ENCODE measurements around the gene MARVELD2.

DNA sequence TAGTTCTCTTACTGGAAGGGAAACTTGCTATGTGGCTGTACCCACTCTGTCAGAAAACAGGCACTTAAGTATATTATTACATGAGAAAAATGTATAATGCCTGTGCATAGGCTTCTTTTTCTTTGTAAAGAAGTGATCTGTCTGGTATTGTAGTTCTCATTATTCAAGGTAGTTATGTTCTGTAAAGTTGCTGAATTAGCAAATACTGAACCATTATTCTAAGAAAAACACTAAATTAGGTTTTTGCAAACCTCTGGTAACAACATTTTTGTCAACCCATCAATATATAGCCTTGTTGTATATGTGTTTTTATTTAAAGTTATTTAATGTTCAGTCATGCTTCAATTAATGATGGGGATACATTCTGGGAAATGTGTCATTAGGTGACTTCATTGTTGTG, 36.5 kb upstream of the MARVELD2 start:
- TF ChIP-seq RAD21 (CRISPR knock-in tag; IDR thresholded peaks at IDR 0.05) (no peak), TAF15 (IDR thresholded peaks at IDR 0.05; ENCODE audit: low read depth, low read length, poor library complexity, severe bottlenecking) (no peak), PCBP1 (IDR thresholded peaks at IDR 0.05; ENCODE audit: borderline replicate concordance, low read depth, low read length) (no peak), ZNF501 (CRISPR knock-in tag; IDR thresholded peaks at IDR 0.05) (no peak), NRL (CRISPR knock-in tag; IDR thresholded peaks at IDR 0.05; ENCODE audit: borderline replicate concordance) (no peak), BHLHE40 (IDR thresholded peaks at IDR 0.05; ENCODE audit: low read length) (no peak), U2AF1 (optimal IDR thresholded peaks at IDR 0.05; ENCODE audit: low read depth, low read length) (no peak), NPAS2 (CRISPR knock-in tag; IDR thresholded peaks at IDR 0.05; ENCODE audit: borderline replicate concordance) (no peak)
- TF ChIP-seq, protein P1, sequence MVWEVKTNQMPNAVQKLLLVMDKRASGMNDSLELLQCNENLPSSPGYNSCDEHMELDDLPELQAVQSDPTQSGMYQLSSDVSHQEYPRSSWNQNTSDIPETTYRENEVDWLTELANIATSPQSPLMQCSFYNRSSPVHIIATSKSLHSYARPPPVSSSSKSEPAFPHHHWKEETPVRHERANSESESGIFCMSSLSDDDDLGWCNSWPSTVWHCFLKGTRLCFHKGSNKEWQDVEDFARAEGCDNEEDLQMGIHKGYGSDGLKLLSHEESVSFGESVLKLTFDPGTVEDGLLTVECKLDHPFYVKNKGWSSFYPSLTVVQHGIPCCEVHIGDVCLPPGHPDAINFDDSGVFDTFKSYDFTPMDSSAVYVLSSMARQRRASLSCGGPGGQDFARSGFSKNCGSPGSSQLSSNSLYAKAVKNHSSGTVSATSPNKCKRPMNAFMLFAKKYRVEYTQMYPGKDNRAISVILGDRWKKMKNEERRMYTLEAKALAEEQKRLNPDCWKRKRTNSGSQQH (CRISPR knock-in tag; IDR thresholded peaks at IDR 0.05; ENCODE audit: low read depth): no peak
- TF ChIP-seq, protein P2, sequence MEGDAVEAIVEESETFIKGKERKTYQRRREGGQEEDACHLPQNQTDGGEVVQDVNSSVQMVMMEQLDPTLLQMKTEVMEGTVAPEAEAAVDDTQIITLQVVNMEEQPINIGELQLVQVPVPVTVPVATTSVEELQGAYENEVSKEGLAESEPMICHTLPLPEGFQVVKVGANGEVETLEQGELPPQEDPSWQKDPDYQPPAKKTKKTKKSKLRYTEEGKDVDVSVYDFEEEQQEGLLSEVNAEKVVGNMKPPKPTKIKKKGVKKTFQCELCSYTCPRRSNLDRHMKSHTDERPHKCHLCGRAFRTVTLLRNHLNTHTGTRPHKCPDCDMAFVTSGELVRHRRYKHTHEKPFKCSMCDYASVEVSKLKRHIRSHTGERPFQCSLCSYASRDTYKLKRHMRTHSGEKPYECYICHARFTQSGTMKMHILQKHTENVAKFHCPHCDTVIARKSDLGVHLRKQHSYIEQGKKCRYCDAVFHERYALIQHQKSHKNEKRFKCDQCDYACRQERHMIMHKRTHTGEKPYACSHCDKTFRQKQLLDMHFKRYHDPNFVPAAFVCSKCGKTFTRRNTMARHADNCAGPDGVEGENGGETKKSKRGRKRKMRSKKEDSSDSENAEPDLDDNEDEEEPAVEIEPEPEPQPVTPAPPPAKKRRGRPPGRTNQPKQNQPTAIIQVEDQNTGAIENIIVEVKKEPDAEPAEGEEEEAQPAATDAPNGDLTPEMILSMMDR (CRISPR knock-in tag; IDR thresholded peaks at IDR 0.05): no peak

All from HepG2 (cell line).